Loucy (cell line): ENCODE data around the gene BRD9.

ENCODE experiments used
- H2AFZ ChIP-seq: fragments of 200-600 bp; sonication (generic); 2 replicates; pipeline ENCODE4 v1.6.0; 2016; ENCODE audit warnings: antibody characterized with exemption, mild to moderate bottlenecking, low read length, moderate library complexity
- H3F3A ChIP-seq: fragments of 200-600 bp; 2 replicates; pipeline ENCODE4 v1.6.0; 2016; ENCODE audit warnings: antibody characterized with exemption, low read depth, mild to moderate bottlenecking
- H3K27me3 ChIP-seq: fragments of 200-600 bp; sonication (generic); 2 replicates; pipeline ENCODE4 v1.6.1; 2014; ENCODE audit warnings: low read length, mild to moderate bottlenecking; ENCODE audit not compliant: insufficient read depth, poor library complexity, severe bottlenecking
- H3K36me3 ChIP-seq: fragments of 200-600 bp; sonication (generic); 2 replicates; pipeline ENCODE4 v1.6.1; 2016; ENCODE audit warnings: low read length; ENCODE audit not compliant: insufficient read depth
- H3K4me1 ChIP-seq: fragments of 200-600 bp; sonication (generic); 2 replicates; pipeline ENCODE4 v1.5.1; 2014; ENCODE audit warnings: low read length, mild to moderate bottlenecking; ENCODE audit not compliant: insufficient read depth, poor library complexity, severe bottlenecking
- H3K4me2 ChIP-seq: fragments of 200-600 bp; sonication (generic); 2 replicates; pipeline ENCODE4 v1.6.0; 2014; ENCODE audit warnings: antibody characterized with exemption, low read length, low read depth, mild to moderate bottlenecking; ENCODE audit not compliant: poor library complexity, severe bottlenecking
- H3K4me3 ChIP-seq: fragments of 200-600 bp; sonication (generic); 2 replicates; pipeline ENCODE4 v1.5.1; 2014; ENCODE audit warnings: low read length, mild to moderate bottlenecking, mixed read lengths; ENCODE audit not compliant: poor library complexity, severe bottlenecking
- H3K79me2 ChIP-seq: fragments of 200-600 bp; sonication (generic); 2 replicates; pipeline ENCODE4 v1.6.1; 2014; ENCODE audit warnings: low read length; ENCODE audit not compliant: insufficient read depth
- H3K9ac ChIP-seq: fragments of 200-600 bp; sonication (generic); 2 replicates; pipeline ENCODE4 v1.6.0; 2014; ENCODE audit warnings: mild to moderate bottlenecking, low read depth, low read length, moderate library complexity; ENCODE audit not compliant: poor library complexity, severe bottlenecking
- H3K9me2 ChIP-seq: fragments of 200-600 bp; sonication (generic); replicated peaks from 2 replicates; pipeline ENCODE4 v1.6.1; 2016; ENCODE audit warnings: low read depth, low read length, mixed read lengths
- H3K9me3 ChIP-seq: fragments of 200-600 bp; sonication (generic); 2 replicates; pipeline ENCODE4 v1.6.1; 2014; ENCODE audit warnings: mild to moderate bottlenecking, antibody characterized with exemption, low read length, low read depth; ENCODE audit not compliant: insufficient read depth
- H4K20me1 ChIP-seq: fragments of 200-600 bp; sonication (generic); 2 replicates; pipeline ENCODE4 v1.6.0; 2014; ENCODE audit warnings: antibody characterized with exemption, low read length, mild to moderate bottlenecking; ENCODE audit not compliant: insufficient read depth, poor library complexity, severe bottlenecking
- EZH2phosphoT487 ChIP-seq: fragments of 200-600 bp; IDR thresholded peaks from 2 replicates; pipeline ENCODE4 v1.6.1; 2018; ENCODE audit warnings: antibody characterized with exemption, mild to moderate bottlenecking, moderate library complexity, borderline replicate concordance
- TF ChIP-seq, protein P1 (sequence below): fragments of 200-600 bp; sonication (generic); conservative IDR thresholded peaks from 2 replicates; pipeline ENCODE4 v1.5.1; 2014; ENCODE audit warnings: mild to moderate bottlenecking, antibody characterized with exemption, low read length

The BRD9 gene

GRCh38 chr5:859798-860296 is 32.8 kb downstream of the BRD9 start:
- Histone ChIP-seq H3K36me3 (peaks cover 22% of the 10 kb centered on the region; the same call in 1 of the 2 replicates), H3K9me2 (no peaks in the 10 kb centered on the region), H4K20me1 (no peaks in the 10 kb centered on the region), H3K4me2 (no peak overlapping the region), H3K9ac (no peak overlapping the region), H2AFZ (no peak overlapping the region), H3F3A (no peaks in the 10 kb centered on the region), H3K27me3 (no peaks in the 10 kb centered on the region), H3K4me1 (peaks cover 4% of the 10 kb centered on the region), H3K9me3 (no peaks in the 10 kb centered on the region), H3K79me2 (no peaks in the 10 kb centered on the region), H3K4me3 (no peak overlapping the region)
- TF ChIP-seq, protein P1, sequence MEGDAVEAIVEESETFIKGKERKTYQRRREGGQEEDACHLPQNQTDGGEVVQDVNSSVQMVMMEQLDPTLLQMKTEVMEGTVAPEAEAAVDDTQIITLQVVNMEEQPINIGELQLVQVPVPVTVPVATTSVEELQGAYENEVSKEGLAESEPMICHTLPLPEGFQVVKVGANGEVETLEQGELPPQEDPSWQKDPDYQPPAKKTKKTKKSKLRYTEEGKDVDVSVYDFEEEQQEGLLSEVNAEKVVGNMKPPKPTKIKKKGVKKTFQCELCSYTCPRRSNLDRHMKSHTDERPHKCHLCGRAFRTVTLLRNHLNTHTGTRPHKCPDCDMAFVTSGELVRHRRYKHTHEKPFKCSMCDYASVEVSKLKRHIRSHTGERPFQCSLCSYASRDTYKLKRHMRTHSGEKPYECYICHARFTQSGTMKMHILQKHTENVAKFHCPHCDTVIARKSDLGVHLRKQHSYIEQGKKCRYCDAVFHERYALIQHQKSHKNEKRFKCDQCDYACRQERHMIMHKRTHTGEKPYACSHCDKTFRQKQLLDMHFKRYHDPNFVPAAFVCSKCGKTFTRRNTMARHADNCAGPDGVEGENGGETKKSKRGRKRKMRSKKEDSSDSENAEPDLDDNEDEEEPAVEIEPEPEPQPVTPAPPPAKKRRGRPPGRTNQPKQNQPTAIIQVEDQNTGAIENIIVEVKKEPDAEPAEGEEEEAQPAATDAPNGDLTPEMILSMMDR, result no peak
- no peak for TF ChIP-seq EZH2phosphoT487

- Histone ChIP-seq H3K27me3 (no peaks in the 10 kb centered on the region), H3K9me2 (no peaks in the 10 kb centered on the region), H3K9me3 (no peaks in the 10 kb centered on the region), H3K4me2 (no peak overlapping the region), H4K20me1 (no peaks in the 10 kb centered on the region), H2AFZ (no peak overlapping the region), H3K4me3 (no peak overlapping the region), H3K4me1 (peaks cover 4% of the 10 kb centered on the region), H3K9ac (no peak overlapping the region), H3K36me3 (peaks cover 17% of the 10 kb centered on the region; the same call in 1 of the 2 replicates), H3K79me2 (no peaks in the 10 kb centered on the region), H3F3A (no peaks in the 10 kb centered on the region)
- TF ChIP-seq, protein P1, result no peak
- TF ChIP-seq EZH2phosphoT487, result no peak
Observed at GRCh38 chr5:859391-859790, 33.2 kb downstream of the BRD9 start.

DNA sequence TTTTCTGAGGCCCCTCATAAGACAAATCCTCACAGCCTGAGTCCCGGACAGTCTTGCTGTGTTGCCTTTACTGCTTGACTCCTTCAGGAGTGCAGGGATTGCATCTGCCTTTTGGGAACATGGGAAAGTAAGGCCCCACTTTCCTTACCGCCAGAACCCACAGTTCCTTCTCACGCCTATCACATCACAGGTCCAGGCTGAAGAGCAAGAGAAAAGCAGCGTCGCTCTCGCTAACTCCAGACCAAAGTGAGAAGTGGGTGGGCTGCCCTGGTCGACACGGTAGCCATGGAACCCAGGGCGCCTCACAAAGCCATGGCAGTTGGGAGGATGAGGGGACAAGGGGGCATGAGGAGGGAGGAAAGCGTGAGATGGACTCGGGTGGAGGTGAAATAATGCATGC is 33.9 kb downstream of the BRD9 start:
- Histone ChIP-seq H3K36me3 (peaks cover 11% of the 10 kb centered on the region; the same call in 1 of the 2 replicates), H4K20me1 (no peaks in the 10 kb centered on the region), H3K4me2 (no peak overlapping the region), H2AFZ (no peak overlapping the region), H3K4me3 (no peak overlapping the region), H3K4me1 (peaks cover 4% of the 10 kb centered on the region), H3K9me3 (no peaks in the 10 kb centered on the region), H3K9me2 (no peaks in the 10 kb centered on the region), H3K9ac (no peak overlapping the region), H3K27me3 (no peaks in the 10 kb centered on the region), H3K79me2 (no peaks in the 10 kb centered on the region), H3F3A (no peaks in the 10 kb centered on the region)
- no peak for TF ChIP-seq EZH2phosphoT487
- TF ChIP-seq, protein P1, result no peak
